GM23248 (cell line): ENCODE results near the gene CDH16. TPM values are rescaled to one million over a fixed set of nuclear protein-coding genes. Genes with fewer than 3 reads are reported as not detected.

Experiments
- DNase-seq: peaks from one replicate; pipeline ENCODE4 v3.0.0-alpha.2; 2015
- H2AFZ ChIP-seq: fragments of 200-600 bp; sonication (generic); 2 replicates; pipeline ENCODE4 v1.6.1; 2016; ENCODE audit warnings: antibody characterized with exemption
- H3F3A ChIP-seq: fragments of 200-600 bp; sonication (generic); 2 replicates; pipeline ENCODE4 v1.6.1; 2016; ENCODE audit warnings: mild to moderate bottlenecking, antibody characterized with exemption, mixed run types; ENCODE audit not compliant: insufficient read depth
- H3K27ac ChIP-seq: fragments of 200-600 bp; sonication (generic); 2 replicates; pipeline ENCODE4 v1.5.1; 2016; ENCODE audit warnings: mild to moderate bottlenecking
- H3K27me3 ChIP-seq: fragments of 200-600 bp; sonication (generic); replicated peaks from 2 replicates; pipeline ENCODE4 v1.6.1; 2016; ENCODE audit warnings: mild to moderate bottlenecking; ENCODE audit not compliant: insufficient read depth
- H3K36me3 ChIP-seq: fragments of 200-600 bp; sonication (generic); 2 replicates; pipeline ENCODE4 v1.6.1; 2016; ENCODE audit warnings: low read depth, mild to moderate bottlenecking
- H3K4me1 ChIP-seq: fragments of 200-600 bp; sonication (generic); 2 replicates; pipeline ENCODE4 v1.6.1; 2016; ENCODE audit warnings: mild to moderate bottlenecking; ENCODE audit not compliant: insufficient read depth
- H3K4me2 ChIP-seq: fragments of 200-600 bp; sonication (generic); one replicate; pipeline ENCODE4 v1.6.1; 2016; ENCODE audit warnings: mild to moderate bottlenecking; ENCODE audit not compliant: unreplicated experiment
- H3K4me3 ChIP-seq: fragments of 200-600 bp; sonication (generic); 2 replicates; pipeline ENCODE4 v1.5.1; 2016; ENCODE audit warnings: mild to moderate bottlenecking
- H3K79me2 ChIP-seq: fragments of 200-600 bp; sonication (generic); 2 replicates; pipeline ENCODE4 v1.6.1; 2016; ENCODE audit warnings: mild to moderate bottlenecking; ENCODE audit not compliant: insufficient read depth
- H3K9ac ChIP-seq: fragments of 200-600 bp; sonication (generic); 2 replicates; pipeline ENCODE4 v1.6.1; 2016; ENCODE audit warnings: mild to moderate bottlenecking
- H3K9me2 ChIP-seq: fragments of 200-600 bp; sonication (generic); 2 replicates; pipeline ENCODE4 v1.6.1; 2016; ENCODE audit warnings: mixed run types, mild to moderate bottlenecking, moderate library complexity; ENCODE audit not compliant: insufficient read depth
- H3K9me3 ChIP-seq: fragments of 200-600 bp; sonication (generic); one replicate; pipeline ENCODE4 v1.6.1; 2017; ENCODE audit warnings: low read depth
- H4K20me1 ChIP-seq: fragments of 200-600 bp; sonication (generic); 2 replicates; pipeline ENCODE4 v1.6.0; 2016; ENCODE audit not compliant: insufficient read depth
- EZH2 ChIP-seq: fragments of 200-600 bp; sonication (generic); IDR thresholded peaks from 2 replicates; pipeline ENCODE4 v1.6.1; 2018; ENCODE audit warnings: antibody characterized with exemption, mild to moderate bottlenecking; ENCODE audit not compliant: insufficient read depth, poor library complexity, severe bottlenecking
- EZH2phosphoT487 ChIP-seq: fragments of 200-600 bp; sonication (generic); IDR thresholded peaks from 2 replicates; pipeline ENCODE4 v1.6.1; 2018; ENCODE audit warnings: antibody characterized with exemption, moderate library complexity, mild to moderate bottlenecking, low read depth; ENCODE audit not compliant: insufficient read depth
- WGBS, 2 experiments: methylation state at CpG; one replicate each; pipeline ENCODE4 v1.1.6; 2015 to 2017; ENCODE audit warnings: low lambda C conversion rate in 2 of 2, low coverage in 1 of 2; ENCODE audit errors: missing lambda C conversion rate in 2 of 2; 5-methylcytosine and 5-hydroxymethylcytosine counted together
- in situ Hi-C: fragments of 300-500 bp; cut with MboI; formaldehyde crosslinking; loops from 2 replicates; pipeline ENCODE4 v1.15.0; 2020
- polyA plus RNA-seq: library from polyadenylated mRNA; unstranded; fragments of >200 nt; fragmentation: Nextera tagmentation; extraction: Ambion mirVana; gene quantifications from 2 replicates; pipeline ENCODE4 v1.2.1, GENCODE V29; 2016
- total RNA-seq: library from RNA; depleted of rRNA; stranded (reverse); fragments of >200 nt; shearing (Covaris generic); gene quantifications from 2 replicates; pipeline ENCODE4 v1.2.3, GENCODE V29; 2014

The CDH16 gene
- total and polyA plus RNA-seq, 2 experiments from 2014 or later: not detected

DNA sequence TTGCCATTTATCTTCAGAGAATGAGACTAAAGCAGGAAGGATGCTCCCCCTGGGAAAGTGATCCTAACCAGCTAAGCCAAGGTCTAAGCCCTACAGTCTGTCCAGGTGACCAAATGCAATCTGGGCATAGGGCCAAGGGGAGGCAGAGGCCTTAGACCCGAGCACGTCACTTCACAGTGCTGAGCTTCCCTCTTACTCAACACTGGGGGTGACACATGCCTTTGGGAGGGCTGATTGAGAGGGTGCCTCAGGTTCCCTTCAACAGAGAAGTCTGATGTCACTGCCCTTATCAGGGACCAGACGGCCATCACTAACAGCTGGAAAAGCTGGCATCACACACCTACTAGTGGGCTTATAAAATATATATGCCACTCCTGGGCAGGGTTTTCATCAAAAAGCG, 11.5 kb upstream of the CDH16 start:
- peak; percentile 81 for DNase-seq
- no peaks in the 10 kb centered on the region for H3K9me2 ChIP-seq
- H3F3A ChIP-seq: peaks cover 30% of the 10 kb centered on the region
- TF ChIP-seq EZH2phosphoT487: no peak
- no peak for TF ChIP-seq EZH2
- peaks cover 36% of the 10 kb centered on the region for H3K4me1 ChIP-seq
- H4K20me1 ChIP-seq: no peaks in the 10 kb centered on the region
- H3K9ac ChIP-seq: no peak overlapping the region
- no peak overlapping the region for H3K27ac ChIP-seq
- 35 to 39% methylated on average over 4 of the region's 4 CpGs for WGBS, 2 experiments
- no peak overlapping the region for H2AFZ ChIP-seq
- no peak overlapping the region for H3K4me3 ChIP-seq
- in situ Hi-C loops: no loop called here
- no peak overlapping the region for H3K4me2 ChIP-seq
- no peaks in the 10 kb centered on the region for H3K36me3 ChIP-seq
- H3K27me3 ChIP-seq: no peaks in the 10 kb centered on the region; the same call in 1 of the 2 replicates
- no peaks in the 10 kb centered on the region for H3K9me3 ChIP-seq
- peaks cover 23% of the 10 kb centered on the region for H3K79me2 ChIP-seq

DNA sequence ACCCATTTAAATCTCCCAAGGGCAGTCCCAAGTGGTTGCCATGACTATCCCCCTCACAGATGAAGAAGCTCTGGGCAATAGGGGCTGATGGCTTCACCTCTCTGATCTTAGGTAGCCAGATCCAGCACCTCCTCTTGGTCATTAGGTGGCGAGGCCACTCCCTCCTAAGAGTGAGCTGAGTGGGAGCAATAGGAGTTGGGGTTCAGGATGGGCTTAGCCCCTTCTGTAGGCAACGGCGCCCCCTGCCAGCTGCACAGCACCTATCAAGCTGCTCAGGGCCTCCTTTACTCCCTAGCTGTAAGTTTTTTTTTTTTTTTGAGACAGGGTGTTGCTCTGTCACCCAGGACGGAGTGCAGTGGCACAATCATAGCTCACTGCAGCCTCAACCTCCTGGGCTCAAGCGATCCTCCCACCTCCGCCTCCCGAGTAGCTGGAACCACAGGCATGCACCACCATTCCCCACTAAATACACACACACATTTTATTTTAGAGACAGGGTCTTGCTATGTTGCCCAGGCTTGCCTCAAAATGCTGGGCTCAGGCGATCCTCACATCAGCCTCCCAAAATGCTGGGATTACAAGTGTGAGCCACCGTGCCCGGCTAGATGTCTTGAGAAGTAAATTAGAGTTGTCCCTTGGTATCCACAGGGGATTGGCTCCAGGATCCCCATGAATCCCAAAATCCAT, 10.2 kb upstream of the CDH16 start:
- H3K4me2 ChIP-seq: peak overlapping the region; percentile 57
- no peaks in the 10 kb centered on the region for H3K36me3 ChIP-seq
- in situ Hi-C loops: no loop called here
- peak overlapping the region; percentile 74 for H3K27ac ChIP-seq
- peaks cover 36% of the 10 kb centered on the region for H3K4me1 ChIP-seq
- H3K27me3 ChIP-seq: peaks cover 7% of the 10 kb centered on the region
- peak; percentile 68 for DNase-seq
- peaks cover 30% of the 10 kb centered on the region for H3F3A ChIP-seq
- H2AFZ ChIP-seq: no peak overlapping the region
- 81 to 89% methylated on average over 10 of the region's 10 CpGs for WGBS, 2 experiments
- TF ChIP-seq EZH2phosphoT487 (no peak), EZH2 (no peak)
- peaks cover 11% of the 10 kb centered on the region for H3K79me2 ChIP-seq
- H3K9ac ChIP-seq: peak overlapping the region; percentile 62; the same call in 1 of the 2 replicates
- H3K4me3 ChIP-seq: no peak overlapping the region
- H4K20me1 ChIP-seq: no peaks in the 10 kb centered on the region
- no peaks in the 10 kb centered on the region for H3K9me2 ChIP-seq
- no peaks in the 10 kb centered on the region for H3K9me3 ChIP-seq

DNA sequence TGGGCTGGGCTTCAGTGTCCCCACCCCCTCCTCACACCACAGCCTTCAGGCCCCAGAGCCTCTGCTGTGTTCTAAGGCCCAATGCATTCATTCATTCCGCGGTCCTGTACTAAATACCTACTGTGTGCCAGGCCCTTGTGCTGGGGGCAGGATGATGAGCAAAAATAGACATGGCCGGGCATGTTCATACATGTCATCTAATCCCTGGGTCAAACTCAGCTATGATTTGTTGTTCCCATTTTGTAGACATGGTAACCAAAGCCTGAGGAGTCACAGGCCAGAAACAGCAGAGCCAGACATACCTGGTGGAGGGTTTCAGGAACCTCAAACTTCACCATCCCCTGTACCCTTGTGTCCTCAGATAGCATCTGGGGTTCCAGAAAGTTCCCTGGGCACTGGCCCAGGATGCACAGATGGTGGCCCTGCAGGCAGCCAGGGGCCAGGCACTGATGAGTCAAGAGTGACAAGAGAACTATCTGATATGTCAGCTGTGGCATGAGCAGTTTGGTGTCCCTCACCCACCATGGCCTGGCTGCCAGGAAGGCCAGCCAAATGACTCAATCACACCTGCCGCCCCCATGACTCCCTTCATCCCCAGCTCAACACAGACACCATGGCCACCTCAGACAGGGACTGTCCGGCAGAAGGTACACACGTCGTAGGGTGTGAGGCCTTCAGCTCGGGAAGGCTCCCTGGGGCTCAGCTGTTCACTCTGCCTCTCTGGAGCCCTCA, 9.4 kb upstream of the CDH16 start:
- Histone ChIP-seq H3K9me2 (no peaks in the 10 kb centered on the region), H3K9me3 (no peaks in the 10 kb centered on the region), H3K4me1 (peaks cover 31% of the 10 kb centered on the region), H3F3A (peaks cover 30% of the 10 kb centered on the region), H3K9ac (peak overlapping the region; percentile 62), H3K79me2 (peaks cover 4% of the 10 kb centered on the region; the same call in 1 of the 2 replicates), H3K27ac (peak overlapping the region; percentile 74), H3K4me3 (no peak overlapping the region), H3K27me3 (peaks cover 7% of the 10 kb centered on the region), H3K36me3 (no peaks in the 10 kb centered on the region), H2AFZ (no peak overlapping the region), H3K4me2 (peak overlapping the region; percentile 57), H4K20me1 (no peaks in the 10 kb centered on the region)
- 82 to 84% methylated on average over 8 of the region's 8 CpGs for WGBS, 2 experiments
- no peak for TF ChIP-seq EZH2phosphoT487
- no peak for TF ChIP-seq EZH2
- peak; percentile 70 for DNase-seq
- in situ Hi-C loops: no loop called here

DNA sequence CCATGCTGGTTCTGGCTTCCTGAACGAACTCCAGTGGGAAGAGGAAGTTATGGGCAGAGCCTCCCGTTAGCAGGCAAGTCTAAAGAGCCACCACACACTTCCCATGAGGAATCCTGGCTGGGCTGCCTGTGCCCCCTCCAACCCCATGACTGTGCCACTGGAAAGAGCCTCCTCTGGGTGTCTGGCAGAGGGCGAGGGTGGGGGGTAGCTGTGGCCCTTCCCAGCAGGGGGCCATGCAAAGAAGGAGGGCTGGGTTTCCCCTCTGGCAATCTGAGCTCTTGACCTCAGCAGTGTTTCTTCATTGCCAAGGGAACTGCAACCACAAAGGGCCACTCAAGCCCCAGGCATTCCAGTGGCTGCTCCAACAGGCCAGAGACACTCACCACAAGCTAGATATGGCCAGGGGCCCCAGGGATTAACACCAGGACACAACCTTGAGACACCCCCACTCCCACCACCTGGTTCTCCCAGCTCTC, 8.3 kb upstream of the CDH16 start:
- in situ Hi-C loops: no loop called here
- peak overlapping the region; percentile 74 for H3K27ac ChIP-seq
- WGBS, 2 experiments: 18 to 26% methylated on average over 3 of the region's 3 CpGs

More for the DNA sequence above, 8.3 kb upstream of the CDH16 start:
- H3K79me2 ChIP-seq: no peaks in the 10 kb centered on the region
- H3K27me3 ChIP-seq: peaks cover 7% of the 10 kb centered on the region
- peaks cover 26% of the 10 kb centered on the region for H3K4me1 ChIP-seq
- H2AFZ ChIP-seq: no peak overlapping the region
- H3K36me3 ChIP-seq: no peaks in the 10 kb centered on the region
- H3K4me3 ChIP-seq: no peak overlapping the region
- TF ChIP-seq EZH2 (no peak), EZH2phosphoT487 (peak; percentile 68; the same call in 1 of the 2 replicates)
- no peaks in the 10 kb centered on the region for H4K20me1 ChIP-seq
- H3F3A ChIP-seq: peaks cover 30% of the 10 kb centered on the region
- no peaks in the 10 kb centered on the region for H3K9me3 ChIP-seq
- no peaks in the 10 kb centered on the region for H3K9me2 ChIP-seq
- peak overlapping the region; percentile 62 for H3K9ac ChIP-seq
- H3K4me2 ChIP-seq: peak overlapping the region; percentile 57
- DNase-seq: peak; percentile 94
